H1 (cell line): ENCODE results near the gene EIF4EBP3. TPM values are rescaled to one million over a fixed set of nuclear protein-coding genes. Genes with fewer than 3 reads are reported as not detected.

Experiments
- CTCF ChIA-PET: fragments of 300-600 bp; sonication (Branson Sonifier 250); formaldehyde crosslinking; loops from one replicate; lab custom pipeline; 2021; ENCODE audit not compliant: partially characterized antibody; lab: Charles Lee
- POLR2A ChIA-PET: fragments of 300-600 bp; sonication (Branson Sonifier 250); formaldehyde crosslinking; loops from one replicate; lab custom pipeline; 2021; ENCODE audit warnings: inconsistent platforms; ENCODE audit not compliant: partially characterized antibody; lab: Charles Lee
- DNase-seq, 2 experiments: peaks; one replicate each; pipeline versions ENCODE4 v3.0.0 to v3.0.0-alpha.2; 2010 to 2022; ENCODE audit warnings: low spot score in 2 of 2, low read depth in 1 of 2, mixed read lengths in 1 of 2
- FAIRE-seq: peaks from 2 replicates; lab custom pipeline; 2011; peaks lifted over from hg19 to GRCh38; lab: Jason Lieb, UNC
- H2AFZ ChIP-seq: 2 replicates; pipeline ENCODE4 v1.8.1; 2012; ENCODE audit warnings: low read length, inconsistent platforms
- H2AK5ac ChIP-seq: 2 replicates; pipeline ENCODE4 v1.6.1; 2013; ENCODE audit warnings: low read depth, low read length
- H2BK120ac ChIP-seq: replicated peaks from 2 replicates; pipeline ENCODE3; 2013; ENCODE audit warnings: low read depth, low read length, inconsistent platforms
- H2BK12ac ChIP-seq: 2 replicates; pipeline ENCODE4 v1.6.1; 2013; ENCODE audit warnings: low read depth, low read length
- H2BK15ac ChIP-seq: 2 replicates; pipeline ENCODE4 v1.6.1; 2013; ENCODE audit warnings: low read length
- H2BK20ac ChIP-seq: 2 replicates; pipeline ENCODE4 v1.6.1; 2013; ENCODE audit warnings: low read length
- H2BK5ac ChIP-seq: 2 replicates; pipeline ENCODE4 v1.6.1; 2013; ENCODE audit warnings: low read depth, low read length
- H3K14ac ChIP-seq: 2 replicates; pipeline ENCODE4 v1.6.1; 2013; ENCODE audit warnings: inconsistent platforms; ENCODE audit not compliant: insufficient read length
- H3K18ac ChIP-seq: 2 replicates; pipeline ENCODE4 v1.6.1; 2013; ENCODE audit warnings: low read length; ENCODE audit errors: extremely low read depth
- H3K23ac ChIP-seq: 2 replicates; pipeline ENCODE4 v1.6.1; 2013; ENCODE audit warnings: inconsistent platforms; ENCODE audit not compliant: insufficient read length
- H3K23me2 ChIP-seq: 2 replicates; pipeline ENCODE4 v1.6.1; 2013; ENCODE audit warnings: low read depth, low read length
- H3K27ac ChIP-seq: 2 replicates; pipeline ENCODE4 v1.6.1; 2011; ENCODE audit warnings: low read depth, low read length, inconsistent platforms
- H3K27me3 ChIP-seq, 4 experiments: replicated peaks in 1 of 4; 1 replicate in 1 of 4; 2 replicates in 3 of 4; pipeline versions ENCODE4 v1.6.1 to v1.8.1; 2011 to 2013; ENCODE audit warnings: low read length in 3 of 4, mild to moderate bottlenecking in 3 of 4, inconsistent platforms in 2 of 4, mixed read lengths in 2 of 4, moderate library complexity in 1 of 4; ENCODE audit not compliant: control insufficient read depth in 3 of 4, insufficient read depth in 3 of 4; ENCODE audit errors: extremely low read depth in 1 of 4
- H3K36me3 ChIP-seq, 4 experiments: 2 replicates each; pipeline versions ENCODE4 v1.6.1 to v1.8.1; 2011 to 2013; ENCODE audit warnings: mild to moderate bottlenecking in 4 of 4, low read length in 3 of 4, moderate library complexity in 2 of 4, control low read depth in 1 of 4, inconsistent platforms in 1 of 4; ENCODE audit not compliant: insufficient read depth in 4 of 4, control insufficient read depth in 2 of 4
- H3K4ac ChIP-seq: replicated peaks from 2 replicates; pipeline ENCODE3; 2013; ENCODE audit warnings: low read length, low read depth, mixed read lengths, inconsistent platforms; ENCODE audit not compliant: insufficient read length
- H3K4me1 ChIP-seq, 4 experiments: replicated peaks in 1 of 4; 1 replicate in 1 of 4; 2 replicates in 3 of 4; pipeline versions ENCODE4 v1.6.1 to v1.8.1; 2011 to 2013; ENCODE audit warnings: low read length in 3 of 4, inconsistent platforms in 2 of 4, mixed read lengths in 1 of 4; ENCODE audit not compliant: insufficient read depth in 4 of 4, control insufficient read depth in 3 of 4
- H3K4me2 ChIP-seq, 2 experiments: 2 replicates each; pipeline versions ENCODE4 v1.6.1 to v1.8.1; 2011 to 2013; ENCODE audit warnings: low read depth in 2 of 2, low read length in 2 of 2, control low read depth in 1 of 2, inconsistent platforms in 1 of 2, mild to moderate bottlenecking in 1 of 2; ENCODE audit not compliant: insufficient read depth in 1 of 2
- H3K4me3 ChIP-seq, 4 experiments: fragments of 200-600, 300-600 bp in 1 of 4; sonication (generic), shearing (Covaris generic), sonication (Bioruptor Twin) in 1 of 4; 2 replicates each; pipeline versions ENCODE4 v1.5.1 to v1.8.1; 2011 to 2016; ENCODE audit warnings: low read length in 4 of 4, low read depth in 3 of 4, control low read depth in 2 of 4, inconsistent platforms in 2 of 4, mild to moderate bottlenecking in 2 of 4, mixed read lengths in 1 of 4, moderate library complexity in 1 of 4; ENCODE audit not compliant: insufficient read depth in 2 of 4; ENCODE audit errors: extremely low read depth in 1 of 4
- H3K56ac ChIP-seq: replicated peaks from 2 replicates; pipeline ENCODE3; 2013; ENCODE audit warnings: low read depth, mild to moderate bottlenecking, mixed read lengths, low read length, inconsistent platforms; ENCODE audit not compliant: insufficient read length
- H3K79me1 ChIP-seq: 2 replicates; pipeline ENCODE4 v1.6.1; 2013; ENCODE audit warnings: low read depth, low read length, control low read depth
- H3K79me2 ChIP-seq, 2 experiments: 2 replicates each; pipeline versions ENCODE4 v1.6.1 to v1.8.1; 2012 to 2013; ENCODE audit warnings: low read length in 2 of 2, mild to moderate bottlenecking in 2 of 2, inconsistent platforms in 1 of 2; ENCODE audit not compliant: insufficient read depth in 2 of 2, control insufficient read depth in 1 of 2
- H3K9ac ChIP-seq, 4 experiments: replicated peaks in 1 of 4; 1 replicate in 1 of 4; 2 replicates in 3 of 4; pipeline versions ENCODE4 v1.6.1 to v1.8.1; 2011 to 2013; ENCODE audit warnings: low read depth in 3 of 4, low read length in 3 of 4, control low read depth in 2 of 4, mild to moderate bottlenecking in 2 of 4, moderate library complexity in 2 of 4, inconsistent platforms in 1 of 4; ENCODE audit errors: extremely low read depth in 1 of 4
- H3K9me3 ChIP-seq, 2 experiments: 2 replicates each; pipeline versions ENCODE4 v1.6.1 to v1.8.1; 2012 to 2013; ENCODE audit warnings: mild to moderate bottlenecking in 2 of 2, moderate library complexity in 2 of 2, control low read depth in 1 of 2, inconsistent platforms in 1 of 2, low read depth in 1 of 2, low read length in 1 of 2, mixed read lengths in 1 of 2; ENCODE audit not compliant: insufficient read depth in 2 of 2
- H4K20me1 ChIP-seq, 2 experiments: replicated peaks in 1 of 2; 2 replicates each; pipeline versions ENCODE3 to v1.8.1; 2011 to 2013; ENCODE audit warnings: inconsistent platforms in 2 of 2, low read length in 2 of 2, mild to moderate bottlenecking in 1 of 2; ENCODE audit not compliant: insufficient read depth in 2 of 2, control insufficient read depth in 1 of 2
- H4K5ac ChIP-seq: 2 replicates; pipeline ENCODE4 v1.6.1; 2013; ENCODE audit warnings: low read length, low read depth, mixed read lengths, inconsistent platforms; ENCODE audit not compliant: insufficient read length
- H4K8ac ChIP-seq: 2 replicates; pipeline ENCODE4 v1.8.0; 2013; ENCODE audit warnings: mild to moderate bottlenecking, moderate library complexity, low read length, inconsistent platforms; ENCODE audit not compliant: insufficient read depth; ENCODE audit errors: extremely low read depth
- H4K91ac ChIP-seq: replicated peaks from 2 replicates; pipeline ENCODE3; 2013; ENCODE audit warnings: low read length, mixed read lengths, inconsistent platforms; ENCODE audit not compliant: insufficient read length
- ASH2L ChIP-seq: fragments of 200-600, 300-600 bp; sonication (generic); IDR thresholded peaks from one replicate; pipeline ENCODE4 v1.7.1; 2017; ENCODE audit warnings: low read length
- EP300 ChIP-seq, 2 experiments: IDR thresholded peaks; 1 replicate in 1 of 2; 2 replicates in 1 of 2; pipeline ENCODE4 v1.6.1; 2011 to 2012; ENCODE audit warnings: low read depth in 2 of 2, low read length in 2 of 2, mild to moderate bottlenecking in 2 of 2, borderline replicate concordance in 1 of 2, inconsistent platforms in 1 of 2, moderate library complexity in 1 of 2
- FOSL1 ChIP-seq: IDR thresholded peaks from 2 replicates; pipeline ENCODE4 v1.6.1; 2011; ENCODE audit warnings: mild to moderate bottlenecking, low read depth, low read length, moderate library complexity; ENCODE audit not compliant: insufficient read depth
- KDM5A ChIP-seq: fragments of 200-600 bp; IDR thresholded peaks from 2 replicates; pipeline ENCODE4 v1.7.1; 2012; ENCODE audit warnings: mild to moderate bottlenecking, low read length, inconsistent platforms, mixed read lengths
- PHF8 ChIP-seq: fragments of 200-600 bp; sonication (generic); conservative IDR thresholded peaks from 2 replicates; pipeline ENCODE4 v1.7.1; 2012; ENCODE audit warnings: low read depth, mild to moderate bottlenecking, inconsistent platforms, low read length, moderate library complexity
- SIN3A ChIP-seq, 2 experiments: IDR thresholded peaks in 1 of 2; conservative IDR thresholded peaks in 1 of 2; 2 replicates each; pipeline ENCODE4 v1.6.1; 2011 to 2012; ENCODE audit warnings: low read length in 2 of 2, improper control_type of control experiment in 1 of 2, low read depth in 1 of 2, mild to moderate bottlenecking in 1 of 2
- SP4 ChIP-seq: IDR thresholded peaks from 2 replicates; pipeline ENCODE4 v1.6.1; 2012; ENCODE audit warnings: low read length, inconsistent platforms
- TCF12 ChIP-seq: IDR thresholded peaks from 2 replicates; pipeline ENCODE4 v1.6.1; 2011; ENCODE audit warnings: low read depth, mild to moderate bottlenecking, low read length
- WGBS, 2 experiments: shearing (Covaris generic) in 1 of 2; methylation state at CpG; one replicate each; pipeline versions ENCODE4 v1.1.6 to v1.1.7; 2013 to 2015; ENCODE audit warnings: low lambda C conversion rate in 2 of 2, mixed read lengths in 2 of 2, inconsistent platforms in 1 of 2, low coverage in 1 of 2, missing lambda C conversion rate in 1 of 2; ENCODE audit not compliant: insufficient replicate concordance in 2 of 2, insufficient coverage in 1 of 2, insufficient read length in 1 of 2; ENCODE audit errors: extremely low coverage in 1 of 2, missing lambda C conversion rate in 1 of 2; 5-methylcytosine and 5-hydroxymethylcytosine counted together
- polyA plus RNA-seq, 7 experiments: library from polyadenylated mRNA; depleted of rRNA in 3 of 7; stranded (reverse) in 5 of 7; unstranded in 2 of 7; fragments of >200 nt in 5 of 7; fragments of 200-250 nt in 2 of 7; gene quantifications; 1 replicate in 5 of 7; 2 replicates in 1 of 7; 4 replicates in 1 of 7; pipeline versions ENCODE4 v1.2.1 to v1.2.3, GENCODE V29; 2011 to 2013; ENCODE audit warnings: missing spikeins in 2 of 7, mixed read lengths in 2 of 7
- total RNA-seq: library from RNA; stranded (reverse); fragmentation: NEBNext Ultra II Directional; extraction: Animal tissue kit (Norgen Biotek cat#: 25700); gene quantifications from 2 replicates; pipeline ENCODE4 v1.2.1, GENCODE V29; 2021

Gene EIF4EBP3
- total and polyA plus RNA-seq, 2 of the 8 experiments (the other 6 are each of a cell fraction or from before 2014, with no cell fraction given): 11.1 to 11.7 TPM

GRCh38 chr5:140567871-140568270 lies 20.4 kb downstream of the EIF4EBP3 start:
- Histone ChIP-seq H3K9ac (no peak overlapping the region), H3K9me3 (no peaks in the 10 kb centered on the region), H2BK15ac (no peak overlapping the region), H2AFZ (no peak overlapping the region), H4K91ac (no peak overlapping the region), H2BK20ac (no peak overlapping the region), H4K5ac (no peak overlapping the region), H2BK5ac (no peak overlapping the region), H2BK12ac (no peak overlapping the region), H2BK120ac (no peak overlapping the region), H3K23me2 (peaks cover 13% of the 10 kb centered on the region), H4K8ac (no peak overlapping the region; the same call in 1 of the 2 replicates), H3K36me3 (peaks cover 0 to 18% (median 13%) of the 10 kb centered on the region in 4 experiments; a peak in 4 of 8 replicates), H4K20me1 (no peaks in the 10 kb centered on the region), H3K27ac (no peak overlapping the region), H3K4me1 (peaks cover 0 to 11% (median 4%) of the 10 kb centered on the region in 4 experiments; a peak in 5 of 7 replicates), H3K79me2 (peaks cover 3 to 9% of the 10 kb centered on the region in 2 experiments; a peak in 3 of 4 replicates), H3K56ac (no peak overlapping the region), H3K27me3 (no peaks in the 10 kb centered on the region; a peak in 1 of 7 replicates), H3K4me2 (no peak overlapping the region), H3K79me1 (peaks cover 7% of the 10 kb centered on the region), H3K18ac (no peak overlapping the region), H3K14ac (no peak overlapping the region), H3K4ac (no peak overlapping the region), H3K4me3 (no peak overlapping the region), H3K23ac (no peak overlapping the region), H2AK5ac (no peak overlapping the region)
- ChIA-PET CTCF (interaction anchor here (1.6 to 3.4 kb wide), 2 partner anchors 10 to 34 kb away, joined by 3 to 20 read pairs; no protein-coding TSS in a partner anchor), POLR2A (interaction anchor here (0.7 to 10.0 kb wide), 3 partner anchors 11 to 22 kb away, joined by 3 to 94 read pairs (median 25); partner anchors contain the start of genes EIF4EBP3 and SRA1)
- no peak for DNase-seq
- TF ChIP-seq PHF8 (no peak), TCF12 (no peak), KDM5A (no peak), SIN3A (conservative IDR thresholded peaks at IDR 0.05 in 1 of 2, IDR thresholded peaks at IDR 0.05 in 1 of 2; ENCODE audit: low read depth in 1 of 2, low read length in 2 of 2) (no peak), ASH2L (no peak), EP300 (IDR thresholded peaks at IDR 0.05; ENCODE audit: borderline replicate concordance in 1 of 2, low read depth in 2 of 2, low read length in 2 of 2) (no peak), FOSL1 (no peak), SP4 (no peak)
- 91% methylated on average over 13 of the region's 13 CpGs; no CpG with 5 or more reads in 1 of the 2 experiments for WGBS, 2 experiments
- no peak for FAIRE-seq
